ENCODE data around the gene TRIO. TPM values are rescaled to one million over a fixed set of nuclear protein-coding genes. Genes with fewer than 3 reads are reported as not detected.

TRIO gene
- total and polyA plus RNA-seq, 2 experiments from 2014 or later, result 18.5 to 78.2 TPM

DNA sequence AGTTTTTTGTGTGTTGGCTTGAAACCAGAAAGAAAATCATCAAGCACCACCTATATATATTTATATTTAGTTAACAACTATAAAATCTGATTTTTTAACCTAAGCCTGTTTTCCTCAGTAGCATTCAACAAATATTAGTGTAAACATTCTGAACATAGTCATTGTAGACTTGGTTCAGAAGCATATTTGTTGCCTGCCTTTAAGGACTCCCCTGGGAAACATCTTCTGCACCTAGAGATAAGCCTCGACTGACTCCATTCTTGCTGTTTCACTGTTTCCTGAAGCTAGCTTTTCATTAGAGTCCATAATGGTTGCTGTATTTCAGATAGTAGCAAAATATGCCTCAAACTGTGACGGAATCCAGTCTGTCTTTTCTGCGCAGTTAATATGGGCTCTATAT is 123.5 kb downstream of the TRIO start:
- Histone ChIP-seq H3K79me2 (peaks cover 89% of the 10 kb centered on the region), H3K9me2 (replicated peaks; ENCODE audit: insufficient read depth) (no peaks in the 10 kb centered on the region), H3K4me2 (no peak overlapping the region), H3K27me3 (no peaks in the 10 kb centered on the region), H4K20me1 (ENCODE audit: insufficient read depth, poor library complexity, severe bottlenecking) (peaks cover 35% of the 10 kb centered on the region), H3K27ac (peak overlapping the region; percentile 17), H3K9me3 (ENCODE audit: low read depth) (no peaks in the 10 kb centered on the region), H3K4me3 (no peak overlapping the region), H2AFZ (no peak overlapping the region), H3K4me1 (ENCODE audit: insufficient read depth) (peaks cover 26% of the 10 kb centered on the region), H3K36me3 (replicated peaks; ENCODE audit: insufficient read depth, low read depth) (no peaks in the 10 kb centered on the region)
- no peak for TF ChIP-seq EZH2phosphoT487 (IDR thresholded peaks at IDR 0.05; ENCODE audit: low read depth, severe bottlenecking, unreplicated experiment)
- TF ChIP-seq, protein P1, sequence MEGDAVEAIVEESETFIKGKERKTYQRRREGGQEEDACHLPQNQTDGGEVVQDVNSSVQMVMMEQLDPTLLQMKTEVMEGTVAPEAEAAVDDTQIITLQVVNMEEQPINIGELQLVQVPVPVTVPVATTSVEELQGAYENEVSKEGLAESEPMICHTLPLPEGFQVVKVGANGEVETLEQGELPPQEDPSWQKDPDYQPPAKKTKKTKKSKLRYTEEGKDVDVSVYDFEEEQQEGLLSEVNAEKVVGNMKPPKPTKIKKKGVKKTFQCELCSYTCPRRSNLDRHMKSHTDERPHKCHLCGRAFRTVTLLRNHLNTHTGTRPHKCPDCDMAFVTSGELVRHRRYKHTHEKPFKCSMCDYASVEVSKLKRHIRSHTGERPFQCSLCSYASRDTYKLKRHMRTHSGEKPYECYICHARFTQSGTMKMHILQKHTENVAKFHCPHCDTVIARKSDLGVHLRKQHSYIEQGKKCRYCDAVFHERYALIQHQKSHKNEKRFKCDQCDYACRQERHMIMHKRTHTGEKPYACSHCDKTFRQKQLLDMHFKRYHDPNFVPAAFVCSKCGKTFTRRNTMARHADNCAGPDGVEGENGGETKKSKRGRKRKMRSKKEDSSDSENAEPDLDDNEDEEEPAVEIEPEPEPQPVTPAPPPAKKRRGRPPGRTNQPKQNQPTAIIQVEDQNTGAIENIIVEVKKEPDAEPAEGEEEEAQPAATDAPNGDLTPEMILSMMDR (IDR thresholded peaks at IDR 0.05; ENCODE audit: poor library complexity), result no peak
- TF ChIP-seq EZH2 (IDR thresholded peaks at IDR 0.05; ENCODE audit: borderline replicate concordance), result no peak
- WGBS (ENCODE audit: low lambda C conversion rate, missing lambda C conversion rate), result 41% methylated on average over 3 of the region's 3 CpGs
- no peak for DNase-seq (ENCODE audit: low spot score)

DNA sequence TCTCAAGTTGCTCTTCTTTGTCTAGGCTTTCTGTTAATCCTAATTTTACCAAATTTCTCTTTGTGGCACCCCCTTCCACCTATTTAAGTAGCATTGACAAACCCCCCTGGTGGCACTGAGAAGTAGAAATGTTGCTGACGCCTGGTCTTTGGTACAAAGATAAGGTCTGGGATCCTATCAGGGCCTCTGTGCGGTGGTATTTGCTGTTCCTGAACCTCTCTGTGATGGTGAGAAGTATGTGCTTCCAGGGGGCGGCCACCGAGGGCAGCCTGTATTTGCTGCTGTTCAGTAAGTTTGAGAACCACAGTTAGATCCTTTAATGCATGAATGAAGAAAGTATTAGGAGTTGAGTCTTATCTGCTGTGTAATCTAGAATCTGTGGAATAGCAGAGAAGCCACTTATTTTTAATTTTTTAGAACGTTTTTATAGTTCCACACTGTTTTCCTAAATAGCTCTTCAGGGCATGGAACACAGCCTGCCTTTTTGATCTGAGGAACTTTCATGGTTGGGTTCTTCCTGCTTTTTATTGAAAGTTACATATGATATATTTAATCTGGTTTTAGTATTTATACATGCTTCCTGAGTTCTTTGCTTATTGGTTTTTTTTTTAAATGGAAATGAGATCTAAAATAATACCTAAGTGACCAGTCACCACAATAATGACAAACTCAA is 124.2 kb downstream of the TRIO start:
- no peak for DNase-seq (ENCODE audit: low spot score)
- Histone ChIP-seq H3K4me1 (ENCODE audit: insufficient read depth) (peaks cover 26% of the 10 kb centered on the region), H3K36me3 (replicated peaks; ENCODE audit: insufficient read depth, low read depth) (no peaks in the 10 kb centered on the region), H4K20me1 (ENCODE audit: insufficient read depth, poor library complexity, severe bottlenecking) (peaks cover 33% of the 10 kb centered on the region), H3K9me3 (ENCODE audit: low read depth) (no peaks in the 10 kb centered on the region), H2AFZ (no peak overlapping the region), H3K27ac (peak overlapping the region; percentile 17), H3K4me2 (no peak overlapping the region), H3K27me3 (no peaks in the 10 kb centered on the region), H3K9me2 (replicated peaks; ENCODE audit: insufficient read depth) (no peaks in the 10 kb centered on the region), H3K4me3 (no peak overlapping the region), H3K79me2 (peaks cover 89% of the 10 kb centered on the region)
- no peak for TF ChIP-seq EZH2phosphoT487 (IDR thresholded peaks at IDR 0.05; ENCODE audit: low read depth, severe bottlenecking, unreplicated experiment)
- no peak for TF ChIP-seq EZH2 (IDR thresholded peaks at IDR 0.05; ENCODE audit: borderline replicate concordance)
- TF ChIP-seq, protein P1 (IDR thresholded peaks at IDR 0.05; ENCODE audit: poor library complexity), result no peak
- WGBS (ENCODE audit: low lambda C conversion rate, missing lambda C conversion rate), result 40% methylated on average over 5 of the region's 5 CpGs

DNA sequence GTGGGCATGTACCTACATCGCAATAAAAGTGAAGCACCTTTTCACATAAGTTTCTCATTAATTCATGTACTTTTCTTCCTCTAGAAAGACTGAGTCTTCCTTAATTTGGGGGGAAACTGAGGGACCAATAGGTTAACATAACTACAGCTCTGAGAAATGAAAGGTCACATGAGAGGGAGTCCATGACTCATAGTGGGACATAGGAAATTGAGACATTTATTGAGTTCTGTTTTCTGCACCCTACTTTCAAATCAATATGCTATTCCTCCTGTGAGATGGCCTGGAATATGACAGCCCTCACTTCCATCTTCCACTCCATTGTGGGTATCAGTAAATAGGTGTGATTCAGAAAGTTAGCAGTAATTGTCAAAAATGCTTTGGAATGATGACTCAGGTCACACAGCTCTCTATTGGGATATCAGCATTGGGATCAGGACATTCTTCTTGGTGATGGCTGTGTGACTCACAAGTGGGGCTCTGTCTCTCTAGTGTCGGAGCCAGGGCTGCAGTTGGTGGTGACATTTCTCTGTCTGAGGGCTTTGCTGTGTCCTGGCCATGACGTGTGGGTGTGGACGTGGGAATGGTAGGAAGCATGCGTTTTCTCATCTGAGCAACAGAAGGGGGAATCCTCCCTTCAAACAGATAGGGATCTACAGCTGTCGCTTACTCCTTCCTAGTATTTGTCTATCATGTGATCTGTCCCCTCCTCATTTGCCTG is 125.0 kb downstream of the TRIO start:
- H4K20me1 ChIP-seq (ENCODE audit: insufficient read depth, poor library complexity, severe bottlenecking), result peaks cover 33% of the 10 kb centered on the region
- 73% methylated on average over 6 of the region's 6 CpGs for WGBS (ENCODE audit: low lambda C conversion rate, missing lambda C conversion rate)
- no peak overlapping the region for H2AFZ ChIP-seq
- no peak overlapping the region for H3K4me2 ChIP-seq
- peaks cover 26% of the 10 kb centered on the region for H3K4me1 ChIP-seq (ENCODE audit: insufficient read depth)
- no peaks in the 10 kb centered on the region for H3K27me3 ChIP-seq
- no peaks in the 10 kb centered on the region for H3K9me2 ChIP-seq (replicated peaks; ENCODE audit: insufficient read depth)
- no peaks in the 10 kb centered on the region for H3K36me3 ChIP-seq (replicated peaks; ENCODE audit: insufficient read depth, low read depth)
- peak; percentile 55 for DNase-seq (ENCODE audit: low spot score)
- no peak overlapping the region for H3K4me3 ChIP-seq
- H3K79me2 ChIP-seq, result peaks cover 84% of the 10 kb centered on the region
- H3K27ac ChIP-seq, result peak overlapping the region; percentile 25
- TF ChIP-seq EZH2 (IDR thresholded peaks at IDR 0.05; ENCODE audit: borderline replicate concordance) (no peak), EZH2phosphoT487 (IDR thresholded peaks at IDR 0.05; ENCODE audit: low read depth, severe bottlenecking, unreplicated experiment) (no peak)
- TF ChIP-seq, protein P1 (IDR thresholded peaks at IDR 0.05; ENCODE audit: poor library complexity), result no peak
- H3K9me3 ChIP-seq (ENCODE audit: low read depth), result no peaks in the 10 kb centered on the region
